ENCODE data around the gene IFIT2.

IFIT2 gene

DNA sequence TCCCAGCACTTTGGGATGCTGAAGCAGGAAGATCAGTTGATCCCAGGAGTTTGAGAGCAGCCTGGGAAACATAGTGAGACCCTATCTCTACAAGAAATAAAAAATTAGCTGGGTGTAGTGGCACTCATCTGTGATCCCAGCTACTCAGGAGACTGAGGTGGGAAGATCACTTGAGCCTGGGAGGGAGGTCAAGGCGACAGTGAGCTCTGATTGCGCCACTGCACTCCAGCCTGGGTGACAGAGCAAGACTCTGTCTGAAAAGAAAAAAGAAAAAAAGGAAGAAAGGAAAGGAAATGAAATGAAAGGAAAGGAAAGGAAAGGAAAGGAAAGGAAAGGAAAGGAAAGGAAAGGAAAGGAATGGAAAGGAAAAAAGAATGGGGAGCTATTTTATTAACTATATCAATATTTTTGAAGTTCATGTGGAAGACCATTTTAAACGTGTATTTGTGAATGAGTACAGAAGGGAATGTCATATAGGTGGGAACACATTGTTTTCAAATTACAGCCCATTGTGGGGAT is 7.1 kb upstream of the IFIT2 start:
- Mint-ChIP-seq H3K36me3 (ENCODE audit: low read depth) (no peaks in the 10 kb centered on the region), H3K4me1 (ENCODE audit: low read depth) (peaks cover 35% of the 10 kb centered on the region), H3K9me3 (no peaks in the 10 kb centered on the region), H3K27ac (peak overlapping the region; percentile 14), H3K4me3 (no peak overlapping the region), H3K27me3 (no peaks in the 10 kb centered on the region)
- intact Hi-C loops (cut with micrococcal nuclease): no loop called here

DNA sequence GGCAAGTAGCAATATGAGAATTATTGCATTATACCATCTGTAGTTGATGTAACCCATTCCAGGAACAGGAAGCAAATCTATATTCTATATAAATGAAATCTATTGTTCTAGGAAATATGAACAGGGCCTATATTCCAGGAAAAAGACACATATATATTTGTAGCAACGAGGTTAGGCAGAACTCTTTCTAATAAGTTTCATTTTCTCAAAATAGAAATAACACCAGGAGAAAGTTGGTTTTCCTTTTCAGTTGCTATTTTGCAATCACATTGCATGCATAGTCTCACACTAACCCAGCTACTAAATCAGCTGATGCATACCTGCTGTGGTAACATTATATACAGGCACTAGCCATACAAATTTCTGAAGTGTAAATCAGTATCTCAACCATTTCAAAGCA is 6.2 kb upstream of the IFIT2 start:
- intact Hi-C loops (cut with micrococcal nuclease): no loop called here
- Mint-ChIP-seq H3K4me1 (ENCODE audit: low read depth) (peaks cover 35% of the 10 kb centered on the region), H3K27ac (peak overlapping the region; percentile 80), H3K9me3 (no peaks in the 10 kb centered on the region), H3K36me3 (ENCODE audit: low read depth) (no peaks in the 10 kb centered on the region), H3K4me3 (no peak overlapping the region), H3K27me3 (no peaks in the 10 kb centered on the region)

DNA sequence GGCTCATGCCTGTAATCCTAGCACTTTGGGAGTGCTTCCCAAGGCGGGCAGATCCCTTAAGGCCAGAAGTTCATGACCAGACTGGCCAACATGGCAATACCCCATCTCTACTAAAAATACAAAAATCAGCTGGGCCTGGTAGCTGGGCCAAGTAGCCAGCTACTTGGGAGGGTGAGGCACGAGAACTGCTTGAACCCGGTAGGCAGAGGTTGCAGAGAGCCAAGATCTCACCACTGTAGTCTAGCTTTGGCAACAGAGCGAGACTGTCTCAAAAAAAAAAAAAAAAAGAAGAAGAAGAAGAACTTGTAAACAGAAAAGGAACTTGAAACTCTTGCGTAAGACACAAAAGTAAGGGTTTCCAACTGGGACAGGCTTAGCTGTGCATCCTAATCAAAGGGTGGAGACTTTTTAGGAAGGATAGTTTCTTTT is 5.6 kb upstream of the IFIT2 start:
- Mint-ChIP-seq H3K4me1 (ENCODE audit: low read depth) (peaks cover 39% of the 10 kb centered on the region), H3K27ac (peak overlapping the region; percentile 80), H3K36me3 (ENCODE audit: low read depth) (no peaks in the 10 kb centered on the region), H3K27me3 (no peaks in the 10 kb centered on the region), H3K4me3 (peak overlapping the region; percentile 39), H3K9me3 (no peaks in the 10 kb centered on the region)
- intact Hi-C loops (cut with micrococcal nuclease): no loop called here

DNA sequence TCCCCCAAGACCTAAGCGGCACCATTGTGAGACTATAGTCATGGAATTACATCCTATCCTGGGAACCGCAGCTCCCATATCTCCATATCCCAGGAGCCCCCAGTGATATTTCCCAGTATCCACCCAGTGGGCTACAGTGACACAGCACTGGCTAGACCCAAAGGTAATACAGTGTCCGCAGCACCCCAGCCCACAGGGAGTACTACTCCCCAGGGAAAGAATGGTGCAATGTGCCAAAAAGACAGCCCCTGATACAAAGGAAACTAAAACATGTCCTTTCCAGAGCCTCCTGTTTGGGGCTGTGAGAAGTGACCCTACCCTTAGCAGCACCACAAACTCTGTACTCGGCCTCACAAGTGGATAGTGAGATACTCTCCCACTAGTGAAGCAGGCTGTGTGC is 4.5 kb upstream of the IFIT2 start:
- intact Hi-C loops (cut with micrococcal nuclease): no loop called here
- Mint-ChIP-seq H3K9me3 (no peaks in the 10 kb centered on the region), H3K27ac (peak overlapping the region; percentile 26), H3K4me1 (ENCODE audit: low read depth) (peaks cover 46% of the 10 kb centered on the region), H3K4me3 (no peak overlapping the region), H3K27me3 (no peaks in the 10 kb centered on the region), H3K36me3 (ENCODE audit: low read depth) (no peaks in the 10 kb centered on the region)

- Mint-ChIP-seq H3K4me1 (ENCODE audit: low read depth) (peaks cover 50% of the 10 kb centered on the region), H3K36me3 (ENCODE audit: low read depth) (no peaks in the 10 kb centered on the region), H3K9me3 (no peaks in the 10 kb centered on the region), H3K4me3 (no peak overlapping the region), H3K27ac (peak overlapping the region; percentile 26), H3K27me3 (no peaks in the 10 kb centered on the region)
- intact Hi-C loops (cut with micrococcal nuclease): no loop called here
These were observed 4.1 kb upstream of the IFIT2 start for GRCh38 chr10:89297791-89298190.

GRCh38 chr10:89299031-89299430 is 2.8 kb upstream of the IFIT2 start:
- no peak overlapping the region for H3K4me3 Mint-ChIP-seq
- peaks cover 62% of the 10 kb centered on the region for H3K4me1 Mint-ChIP-seq (ENCODE audit: low read depth)
- intact Hi-C loops (cut with micrococcal nuclease): no loop called here
- peaks cover 3% of the 10 kb centered on the region for H3K27me3 Mint-ChIP-seq
- no peaks in the 10 kb centered on the region for H3K36me3 Mint-ChIP-seq (ENCODE audit: low read depth)
- no peaks in the 10 kb centered on the region for H3K9me3 Mint-ChIP-seq
- no peak overlapping the region for H3K27ac Mint-ChIP-seq

GRCh38 chr10:89301232-89301631 is 614 bp upstream of the IFIT2 start:
- Mint-ChIP-seq H3K4me1 (ENCODE audit: low read depth) (peaks cover 57% of the 10 kb centered on the region), H3K9me3 (no peaks in the 10 kb centered on the region), H3K4me3 (peak overlapping the region; percentile 71), H3K36me3 (ENCODE audit: low read depth) (peaks cover 4% of the 10 kb centered on the region), H3K27ac (peak overlapping the region; percentile 85), H3K27me3 (peaks cover 5% of the 10 kb centered on the region)
- intact Hi-C loops (cut with micrococcal nuclease): loop anchor here (5.0 kb wide), 1 partner anchor 91 kb away; the partner anchor contains the start of gene IFIT1

GRCh38 chr10:89302625-89303024 is 779 bp downstream of the IFIT2 start:
- H3K4me3 Mint-ChIP-seq: peak overlapping the region; percentile 48
- peaks cover 13% of the 10 kb centered on the region for H3K36me3 Mint-ChIP-seq (ENCODE audit: low read depth)
- no peaks in the 10 kb centered on the region for H3K9me3 Mint-ChIP-seq
- intact Hi-C loops (cut with micrococcal nuclease): loop anchor here (1.0 to 5.0 kb wide), 2 partner anchors 26 to 90 kb away; partner anchors contain the start of gene IFIT1
- peaks cover 50% of the 10 kb centered on the region for H3K4me1 Mint-ChIP-seq (ENCODE audit: low read depth)
- H3K27ac Mint-ChIP-seq: peak overlapping the region; percentile 85
- H3K27me3 Mint-ChIP-seq: peaks cover 7% of the 10 kb centered on the region

DNA sequence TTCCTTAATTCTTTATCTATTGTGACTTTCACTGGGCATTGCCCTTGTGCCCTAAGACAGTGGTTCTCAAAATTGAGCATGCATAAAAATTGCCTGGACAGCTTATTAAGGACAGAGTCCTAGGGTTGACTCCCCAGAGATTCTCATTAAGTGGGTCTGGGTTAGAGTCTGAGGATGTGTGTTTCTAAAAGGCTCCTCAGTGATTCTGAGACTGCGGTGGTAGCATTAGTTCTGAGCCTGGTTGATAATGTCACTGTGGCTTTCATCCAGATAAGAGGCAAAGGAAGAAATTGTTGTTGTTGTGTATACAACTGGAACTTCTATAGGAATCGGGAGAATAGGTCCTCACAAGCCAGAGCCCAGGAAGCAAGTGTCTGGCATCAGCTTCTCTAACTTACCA is 1.3 kb downstream of the IFIT2 start:
- H3K27me3 Mint-ChIP-seq: peaks cover 7% of the 10 kb centered on the region
- H3K9me3 Mint-ChIP-seq: no peaks in the 10 kb centered on the region
- H3K4me1 Mint-ChIP-seq (ENCODE audit: low read depth): peaks cover 45% of the 10 kb centered on the region
- intact Hi-C loops (cut with micrococcal nuclease): loop anchor here (5.0 kb wide), 1 partner anchor 89 kb away; the partner anchor contains the start of gene IFIT1
- H3K36me3 Mint-ChIP-seq (ENCODE audit: low read depth): peaks cover 13% of the 10 kb centered on the region
- H3K27ac Mint-ChIP-seq: no peak overlapping the region
- no peak overlapping the region for H3K4me3 Mint-ChIP-seq

- H3K4me1 Mint-ChIP-seq (ENCODE audit: low read depth): peaks cover 41% of the 10 kb centered on the region
- intact Hi-C loops (cut with micrococcal nuclease): loop anchor here (5.0 kb wide), 1 partner anchor 88 kb away; the partner anchor contains the start of gene IFIT1
- H3K27me3 Mint-ChIP-seq: peaks cover 7% of the 10 kb centered on the region
- no peak overlapping the region for H3K27ac Mint-ChIP-seq
- peaks cover 13% of the 10 kb centered on the region for H3K36me3 Mint-ChIP-seq (ENCODE audit: low read depth)
- peak overlapping the region; percentile 33 for H3K4me3 Mint-ChIP-seq
- no peaks in the 10 kb centered on the region for H3K9me3 Mint-ChIP-seq
These were observed 2.2 kb downstream of the IFIT2 start for GRCh38 chr10:89304026-89304425.

- Mint-ChIP-seq H3K4me1 (ENCODE audit: low read depth) (peaks cover 41% of the 10 kb centered on the region), H3K36me3 (ENCODE audit: low read depth) (peaks cover 13% of the 10 kb centered on the region), H3K27me3 (peaks cover 7% of the 10 kb centered on the region), H3K9me3 (no peaks in the 10 kb centered on the region), H3K27ac (no peak overlapping the region), H3K4me3 (no peak overlapping the region)
- intact Hi-C loops (cut with micrococcal nuclease): loop anchor here (5.0 kb wide), 1 partner anchor 88 kb away; the partner anchor contains the start of gene IFIT1
These were observed 2.6 kb downstream of the IFIT2 start for GRCh38 chr10:89304446-89304845.

DNA sequence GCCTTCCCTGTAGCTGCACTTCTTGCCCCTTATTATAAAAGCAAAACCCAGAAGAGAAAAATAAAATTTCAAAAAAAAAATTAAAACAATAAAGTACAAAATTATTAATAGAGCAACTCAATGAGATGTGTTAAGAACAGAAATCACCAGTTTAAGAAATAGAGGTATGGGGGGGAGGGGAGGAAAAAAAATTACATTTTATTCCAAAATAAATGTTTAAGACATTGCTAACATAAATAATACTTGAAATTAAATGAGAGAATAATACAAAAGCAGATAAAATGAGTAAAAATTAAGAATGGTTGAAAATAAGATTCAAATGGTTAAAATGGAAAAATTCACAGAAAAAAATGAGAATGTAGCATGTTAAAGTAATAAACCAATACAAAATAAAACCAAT is 3.1 kb downstream of the IFIT2 start:
- intact Hi-C loops (cut with micrococcal nuclease): loop anchor here (5.0 kb wide), 1 partner anchor 87 kb away; the partner anchor contains the start of gene IFIT1
- Mint-ChIP-seq H3K36me3 (ENCODE audit: low read depth) (peaks cover 13% of the 10 kb centered on the region), H3K9me3 (no peaks in the 10 kb centered on the region), H3K27me3 (peaks cover 7% of the 10 kb centered on the region), H3K4me1 (ENCODE audit: low read depth) (peaks cover 41% of the 10 kb centered on the region), H3K4me3 (no peak overlapping the region), H3K27ac (no peak overlapping the region)

DNA sequence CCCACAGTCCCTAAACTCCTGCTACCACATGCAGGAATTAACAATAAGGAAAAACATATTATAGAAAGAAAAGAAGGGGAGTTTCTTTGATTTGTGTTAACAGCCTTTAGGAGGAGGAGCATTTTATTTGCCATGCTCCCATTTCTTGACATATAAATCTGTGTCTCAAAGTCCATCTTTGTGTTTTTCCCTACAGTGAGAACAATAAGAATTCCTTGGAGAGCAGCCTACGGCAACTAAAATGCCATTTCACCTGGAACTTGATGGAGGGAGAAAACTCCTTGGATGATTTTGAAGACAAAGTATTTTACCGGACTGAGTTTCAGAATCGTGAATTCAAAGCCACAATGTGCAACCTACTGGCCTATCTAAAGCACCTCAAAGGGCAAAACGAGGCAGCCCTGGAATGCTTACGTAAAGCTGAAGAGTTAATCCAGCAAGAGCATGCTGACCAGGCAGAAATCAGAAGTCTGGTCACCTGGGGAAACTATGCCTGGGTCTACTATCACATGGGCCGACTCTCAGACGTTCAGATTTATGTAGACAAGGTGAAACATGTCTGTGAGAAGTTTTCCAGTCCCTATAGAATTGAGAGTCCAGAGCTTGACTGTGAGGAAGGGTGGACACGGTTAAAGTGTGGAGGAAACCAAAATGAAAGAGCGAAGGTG is 4.1 kb downstream of the IFIT2 start:
- H3K36me3 Mint-ChIP-seq (ENCODE audit: low read depth): peaks cover 13% of the 10 kb centered on the region
- no peak overlapping the region for H3K4me3 Mint-ChIP-seq
- intact Hi-C loops (cut with micrococcal nuclease): no loop called here
- H3K9me3 Mint-ChIP-seq: no peaks in the 10 kb centered on the region
- peaks cover 7% of the 10 kb centered on the region for H3K27me3 Mint-ChIP-seq
- H3K27ac Mint-ChIP-seq: no peak overlapping the region
- peaks cover 41% of the 10 kb centered on the region for H3K4me1 Mint-ChIP-seq (ENCODE audit: low read depth)

DNA sequence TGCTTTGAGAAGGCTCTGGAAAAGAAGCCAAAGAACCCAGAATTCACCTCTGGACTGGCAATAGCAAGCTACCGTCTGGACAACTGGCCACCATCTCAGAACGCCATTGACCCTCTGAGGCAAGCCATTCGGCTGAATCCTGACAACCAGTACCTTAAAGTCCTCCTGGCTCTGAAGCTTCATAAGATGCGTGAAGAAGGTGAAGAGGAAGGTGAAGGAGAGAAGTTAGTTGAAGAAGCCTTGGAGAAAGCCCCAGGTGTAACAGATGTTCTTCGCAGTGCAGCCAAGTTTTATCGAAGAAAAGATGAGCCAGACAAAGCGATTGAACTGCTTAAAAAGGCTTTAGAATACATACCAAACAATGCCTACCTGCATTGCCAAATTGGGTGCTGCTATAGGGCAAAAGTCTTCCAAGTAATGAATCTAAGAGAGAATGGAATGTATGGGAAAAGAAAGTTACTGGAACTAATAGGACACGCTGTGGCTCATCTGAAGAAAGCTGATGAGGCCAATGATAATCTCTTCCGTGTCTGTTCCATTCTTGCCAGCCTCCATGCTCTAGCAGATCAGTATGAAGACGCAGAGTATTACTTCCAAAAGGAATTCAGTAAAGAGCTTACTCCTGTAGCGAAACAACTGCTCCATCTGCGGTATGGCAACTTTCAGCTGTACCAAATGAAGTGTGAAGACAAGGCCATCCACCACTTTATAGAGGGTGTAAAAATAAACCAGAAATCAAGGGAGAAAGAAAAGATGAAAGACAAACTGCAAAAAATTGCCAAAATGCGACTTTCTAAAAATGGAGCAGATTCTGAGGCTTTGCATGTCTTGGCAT is 4.8 kb downstream of the IFIT2 start:
- H3K36me3 Mint-ChIP-seq (ENCODE audit: low read depth): peaks cover 13% of the 10 kb centered on the region
- no peak overlapping the region for H3K4me3 Mint-ChIP-seq
- H3K27ac Mint-ChIP-seq: no peak overlapping the region
- peaks cover 7% of the 10 kb centered on the region for H3K27me3 Mint-ChIP-seq
- peaks cover 37% of the 10 kb centered on the region for H3K4me1 Mint-ChIP-seq (ENCODE audit: low read depth)
- intact Hi-C loops (cut with micrococcal nuclease): no loop called here
- no peaks in the 10 kb centered on the region for H3K9me3 Mint-ChIP-seq
